ENCODE measurements around the gene IL17C.

DNA sequence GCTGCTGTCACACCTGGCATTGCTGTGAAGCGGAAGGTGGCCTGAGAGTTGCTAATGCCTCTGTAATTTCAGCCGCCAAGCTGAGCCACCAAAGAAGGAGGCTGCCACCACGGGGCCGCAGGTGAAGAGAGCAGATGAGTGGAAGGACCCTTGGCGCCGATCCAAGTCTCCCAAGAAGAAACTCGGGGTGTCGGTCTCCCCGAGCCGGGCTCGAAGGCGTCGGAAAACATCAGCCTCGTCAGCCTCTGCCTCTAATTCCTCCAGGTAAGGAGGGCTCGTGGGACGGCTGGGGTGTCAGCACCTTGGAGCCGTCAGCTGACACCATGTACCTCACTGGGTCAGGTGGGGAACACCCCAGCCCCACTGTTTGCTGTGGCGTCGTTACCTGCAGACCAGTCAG lies 16.2 kb upstream of the IL17C start:
- TF ChIP-seq, protein P1, sequence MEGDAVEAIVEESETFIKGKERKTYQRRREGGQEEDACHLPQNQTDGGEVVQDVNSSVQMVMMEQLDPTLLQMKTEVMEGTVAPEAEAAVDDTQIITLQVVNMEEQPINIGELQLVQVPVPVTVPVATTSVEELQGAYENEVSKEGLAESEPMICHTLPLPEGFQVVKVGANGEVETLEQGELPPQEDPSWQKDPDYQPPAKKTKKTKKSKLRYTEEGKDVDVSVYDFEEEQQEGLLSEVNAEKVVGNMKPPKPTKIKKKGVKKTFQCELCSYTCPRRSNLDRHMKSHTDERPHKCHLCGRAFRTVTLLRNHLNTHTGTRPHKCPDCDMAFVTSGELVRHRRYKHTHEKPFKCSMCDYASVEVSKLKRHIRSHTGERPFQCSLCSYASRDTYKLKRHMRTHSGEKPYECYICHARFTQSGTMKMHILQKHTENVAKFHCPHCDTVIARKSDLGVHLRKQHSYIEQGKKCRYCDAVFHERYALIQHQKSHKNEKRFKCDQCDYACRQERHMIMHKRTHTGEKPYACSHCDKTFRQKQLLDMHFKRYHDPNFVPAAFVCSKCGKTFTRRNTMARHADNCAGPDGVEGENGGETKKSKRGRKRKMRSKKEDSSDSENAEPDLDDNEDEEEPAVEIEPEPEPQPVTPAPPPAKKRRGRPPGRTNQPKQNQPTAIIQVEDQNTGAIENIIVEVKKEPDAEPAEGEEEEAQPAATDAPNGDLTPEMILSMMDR (conservative IDR thresholded peaks at IDR 0.05; ENCODE audit: low read length) = no peak
- TF ChIP-seq EZH2phosphoT487 (IDR thresholded peaks at IDR 0.05; ENCODE audit: borderline replicate concordance, low read depth, low read length) = no peak
